Stimulated activated CD4-positive, alpha-beta T cell treated with anti-CD3 and anti-CD28 coated beads, Interleukin-15, amount 100 ng/mL, for 24 hours (primary cell): ENCODE measurements around the gene ZRANB3.

ENCODE experiments used
- DNase-seq: peaks from one replicate; pipeline ENCODE4 v3.0.0-alpha.2; 2020

ZRANB3 gene

DNA sequence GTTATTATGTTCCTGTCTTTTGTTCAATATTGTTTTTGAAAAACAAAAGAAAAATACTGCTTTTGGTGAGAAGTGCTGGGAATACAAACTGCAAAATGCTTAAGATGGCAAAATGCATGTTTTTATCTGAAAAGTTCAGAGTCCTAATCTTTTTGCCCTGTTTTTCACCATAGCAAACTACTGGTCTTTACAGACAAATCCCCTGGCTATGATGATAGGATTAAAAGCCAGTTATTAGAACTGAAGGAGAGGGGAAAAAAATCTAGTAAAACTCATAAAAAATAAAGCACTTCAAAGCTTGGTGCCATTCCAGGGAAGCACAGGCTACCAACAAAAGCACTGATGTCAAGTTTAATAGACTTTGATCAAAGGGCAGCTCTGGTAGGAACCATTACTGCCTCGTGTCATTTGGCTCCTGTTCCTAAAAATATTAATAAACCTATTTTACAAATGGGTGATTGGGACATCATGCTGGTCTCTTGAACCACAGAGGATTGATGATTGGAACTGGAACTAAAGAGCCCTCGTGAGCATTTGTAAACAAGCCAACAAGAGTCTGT, 284.2 kb downstream of the ZRANB3 start:
- no peak for DNase-seq

DNA sequence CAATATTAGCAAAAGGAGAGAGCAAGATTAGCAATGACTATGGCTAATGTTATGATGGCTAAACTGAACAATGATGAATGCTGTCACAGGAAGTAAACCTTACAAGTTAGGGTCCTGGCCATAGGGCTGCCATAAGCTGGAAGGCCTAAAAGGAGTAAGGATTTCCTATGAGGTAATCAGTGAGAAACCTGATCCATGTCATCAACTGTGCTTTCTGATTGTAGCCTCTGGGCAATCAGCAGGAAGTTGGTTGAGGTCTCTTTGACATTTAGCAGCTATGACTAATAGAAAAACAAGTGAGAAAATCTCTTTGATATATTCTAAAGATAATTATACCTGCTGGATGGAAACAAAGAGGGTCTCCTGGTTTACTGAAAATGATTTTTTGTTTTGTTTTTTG, 285.9 kb downstream of the ZRANB3 start:
- peak; percentile 19 for DNase-seq

DNA sequence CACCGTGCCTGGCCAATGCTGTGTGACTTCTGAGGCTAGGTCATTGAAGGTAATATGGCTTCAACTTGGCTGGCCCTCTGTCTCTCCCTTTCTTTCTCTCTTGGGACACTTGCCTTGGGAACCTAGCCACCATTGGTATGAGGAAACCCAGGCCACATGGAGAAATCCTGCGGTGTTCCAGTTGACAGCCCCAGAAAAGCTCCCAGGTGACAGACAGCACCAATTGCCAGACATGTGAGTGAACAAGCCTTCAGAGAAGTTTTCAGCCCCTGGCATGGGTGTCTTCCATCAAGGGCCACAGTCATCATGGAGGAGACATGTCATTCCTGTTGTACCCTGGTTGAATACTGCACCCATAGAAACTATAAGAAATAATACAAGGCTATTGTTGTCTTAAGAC, 292.4 kb downstream of the ZRANB3 start:
- no peak for DNase-seq

DNA sequence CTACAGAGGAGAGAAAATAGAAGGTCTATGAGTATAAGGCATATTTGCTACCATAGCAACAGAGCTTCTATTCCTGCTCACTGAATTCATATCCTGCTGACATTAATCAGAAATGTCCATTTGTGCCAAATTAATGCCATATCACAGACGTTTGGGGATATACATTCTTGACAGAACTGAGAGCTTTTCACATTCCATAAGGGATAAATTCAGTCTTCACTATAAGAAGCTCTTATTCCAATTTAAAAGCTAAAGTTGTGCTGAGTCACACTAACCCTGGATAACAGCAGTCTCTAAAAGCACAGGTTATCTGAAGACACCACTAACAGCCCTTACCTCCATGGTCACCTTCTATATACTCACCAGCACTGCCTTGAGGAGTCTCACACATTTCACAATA, 300.9 kb downstream of the ZRANB3 start:
- DNase-seq: no peak

DNA sequence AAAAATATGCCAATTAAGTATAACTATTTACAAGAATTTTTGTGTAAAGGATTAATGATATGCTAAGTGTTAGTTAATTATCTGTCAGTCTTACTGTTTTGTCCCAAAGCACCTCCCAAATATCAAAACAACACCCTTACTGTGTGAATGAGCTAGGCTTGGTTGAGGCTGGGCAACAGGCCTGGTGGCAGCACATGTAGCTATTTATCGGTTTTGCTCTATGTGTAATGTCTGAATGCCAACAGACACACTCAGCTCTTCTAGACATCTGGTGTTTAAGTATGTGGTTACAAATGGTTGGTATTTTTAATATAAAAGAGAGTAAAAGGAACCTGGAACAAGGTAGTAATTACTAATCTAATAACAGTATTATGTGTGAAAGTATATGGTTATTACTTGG, 303.6 kb downstream of the ZRANB3 start:
- no peak for DNase-seq

DNA sequence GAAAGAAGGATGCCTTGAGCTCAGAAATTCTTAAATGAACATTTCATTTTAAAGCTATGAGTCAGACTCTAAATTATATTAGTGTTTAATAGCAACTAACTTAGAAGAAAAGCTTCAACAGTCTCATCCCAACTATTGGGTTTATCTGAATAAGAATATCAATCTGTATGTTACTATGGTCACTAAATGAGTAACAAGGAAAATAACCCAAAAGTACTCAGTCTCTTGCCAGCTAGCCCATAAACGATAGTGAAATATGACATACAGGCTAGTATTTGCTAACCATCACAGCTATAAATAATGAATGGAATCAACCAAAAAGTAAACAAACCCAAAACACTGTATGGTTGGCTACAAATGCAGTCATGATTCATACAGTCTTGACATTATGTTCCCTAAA, 304.1 kb downstream of the ZRANB3 start:
- DNase-seq: no peak

DNA sequence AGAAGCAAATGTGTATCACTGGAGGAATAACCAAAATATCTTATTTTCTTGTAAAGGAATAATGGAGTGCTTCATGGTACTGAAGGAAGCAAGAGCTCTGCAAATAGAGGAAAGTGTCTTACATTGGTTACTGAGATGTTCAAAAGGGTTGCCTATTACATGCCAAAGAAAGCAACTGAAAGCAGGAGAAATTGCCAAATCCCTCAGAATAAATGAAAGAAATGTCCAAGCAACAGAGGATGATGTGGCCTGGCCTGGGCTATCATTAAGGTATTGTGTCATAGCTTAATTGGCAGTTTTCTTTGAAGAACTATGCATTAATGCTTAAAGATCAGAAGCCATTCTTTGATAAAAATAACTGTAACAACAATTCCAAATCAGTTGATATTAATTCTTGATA, 305.2 kb downstream of the ZRANB3 start:
- DNase-seq: no peak

DNA sequence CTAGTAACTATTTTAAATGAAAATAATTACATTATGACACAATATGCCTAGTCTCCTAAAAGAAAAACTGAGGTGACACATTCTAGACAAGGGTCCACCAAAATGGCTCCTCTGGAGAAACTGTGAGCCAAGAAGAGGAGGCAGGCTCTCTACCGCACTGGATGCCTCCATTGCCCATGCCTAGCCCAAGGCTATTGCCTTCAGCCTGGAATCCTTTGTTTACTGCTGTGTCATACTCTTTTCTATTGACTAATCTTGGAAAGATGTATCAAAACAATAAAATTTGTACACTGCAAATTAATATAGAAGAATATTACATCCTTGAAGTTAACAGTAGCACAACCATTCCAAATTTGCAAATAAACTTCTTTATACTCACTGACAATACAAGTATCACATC, 311.8 kb downstream of the ZRANB3 start:
- DNase-seq: no peak

DNA sequence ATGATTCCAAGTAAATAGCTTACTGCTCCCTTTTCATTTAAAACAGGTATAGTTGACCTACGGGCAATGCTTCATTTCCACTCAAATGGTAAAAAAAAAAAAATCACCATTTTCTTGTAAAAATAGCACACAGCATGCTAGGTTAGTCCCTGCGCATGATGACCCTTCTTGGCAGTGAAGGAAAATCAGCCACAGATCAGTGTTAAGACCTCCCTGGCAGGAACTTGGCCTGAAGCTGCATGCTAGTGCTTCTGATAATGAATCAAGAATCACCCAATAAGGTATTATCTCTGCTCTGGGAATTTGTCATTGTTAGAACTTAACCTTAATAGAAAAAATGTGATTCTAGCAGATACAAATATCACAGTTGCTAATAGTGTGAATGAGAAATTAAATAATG, 312.6 kb downstream of the ZRANB3 start:
- no peak for DNase-seq

DNA sequence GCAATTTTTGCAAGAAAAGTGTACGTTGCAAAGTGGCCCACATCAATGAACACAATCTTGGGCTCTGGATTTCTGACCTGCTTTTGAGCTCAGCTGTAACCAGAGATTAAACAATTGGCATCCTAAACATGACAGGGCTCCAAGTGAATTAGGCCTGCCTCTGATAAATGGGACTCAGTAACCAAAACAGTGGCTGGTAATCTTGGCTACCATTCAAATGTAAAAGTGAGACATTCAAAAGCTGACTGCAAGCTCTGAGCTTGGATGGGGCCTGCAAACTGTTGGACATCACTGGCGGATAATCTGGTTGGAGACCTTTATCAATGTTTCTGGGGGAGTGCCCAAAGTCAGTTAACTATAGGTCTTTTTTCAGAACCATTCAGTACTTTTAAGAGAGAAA, 318.3 kb downstream of the ZRANB3 start:
- no peak for DNase-seq

DNA sequence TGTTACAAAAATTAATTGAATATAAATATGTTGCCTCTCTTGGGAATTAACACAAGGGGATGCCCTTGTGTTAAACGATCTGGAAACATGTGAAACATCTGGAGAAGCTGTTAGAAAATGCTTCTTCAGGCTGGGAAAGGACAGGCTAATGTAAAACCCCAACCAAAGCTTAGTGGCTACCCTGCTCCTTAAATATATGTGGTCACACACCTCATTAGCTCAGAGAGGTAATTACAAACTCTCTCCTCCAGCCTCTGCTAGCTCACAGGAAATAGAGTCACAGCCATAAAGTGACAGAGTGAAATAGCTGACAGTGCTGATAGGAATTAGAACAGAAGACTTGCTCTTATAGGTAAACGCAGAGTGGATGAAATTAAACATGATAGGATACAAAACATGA, 323.0 kb downstream of the ZRANB3 start:
- DNase-seq: no peak

DNA sequence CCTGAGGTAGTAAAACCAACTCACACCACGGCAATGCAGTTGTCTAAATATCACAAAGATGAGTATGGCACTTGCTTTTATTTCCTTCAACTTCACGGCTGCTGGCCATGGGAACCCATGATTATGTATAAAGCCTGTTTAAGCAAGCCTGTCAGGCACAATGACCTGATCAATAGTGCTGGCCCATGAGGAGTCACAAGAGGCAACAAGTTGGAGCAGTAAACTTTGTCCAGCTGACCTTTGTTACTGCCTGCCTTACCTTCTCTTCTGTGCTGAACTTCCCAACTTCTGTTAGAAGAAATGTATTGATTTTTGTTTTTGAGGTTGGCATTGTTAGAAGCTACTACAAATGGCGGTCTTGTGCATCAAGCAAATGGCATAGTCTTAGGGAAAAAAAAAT, 327.1 kb downstream of the ZRANB3 start:
- no peak for DNase-seq

DNA sequence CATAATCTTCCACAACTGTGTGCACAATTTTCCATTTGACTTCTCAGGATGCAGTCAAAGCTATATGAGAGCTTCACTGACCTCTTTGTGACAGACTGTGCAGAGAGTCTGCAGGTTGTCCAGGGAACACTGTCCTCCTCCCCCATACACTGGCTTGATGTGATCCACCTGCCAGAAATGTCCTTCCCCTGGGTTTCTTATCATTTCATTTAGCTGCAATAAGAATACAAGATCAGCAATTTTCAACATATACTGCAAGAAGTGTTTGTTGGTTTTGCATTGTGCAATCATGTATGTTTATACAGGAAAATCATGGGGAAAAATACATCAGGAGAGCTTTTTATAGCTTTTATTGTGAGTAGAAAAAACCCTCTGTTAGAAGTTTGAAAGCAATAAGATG, 328.3 kb downstream of the ZRANB3 start:
- DNase-seq: no peak

DNA sequence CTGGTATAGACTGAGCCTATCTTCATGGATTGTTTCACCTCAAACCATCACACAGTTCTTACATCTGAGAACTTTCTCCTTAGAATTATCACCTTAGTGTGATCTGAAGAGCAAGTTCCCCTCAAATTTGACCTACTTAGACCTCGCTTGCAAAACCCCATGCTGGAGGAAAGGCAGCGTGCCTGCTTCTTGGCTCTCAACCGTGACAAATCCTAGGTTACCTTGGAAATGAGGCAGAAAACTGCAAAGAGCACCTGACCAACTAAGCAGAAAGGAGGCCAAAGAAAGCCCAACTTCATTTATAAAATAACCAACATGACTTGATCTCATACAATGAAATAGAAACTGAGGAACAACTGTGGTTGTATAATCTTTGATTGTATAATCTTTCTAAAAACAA, 332.5 kb downstream of the ZRANB3 start:
- no peak for DNase-seq

DNA sequence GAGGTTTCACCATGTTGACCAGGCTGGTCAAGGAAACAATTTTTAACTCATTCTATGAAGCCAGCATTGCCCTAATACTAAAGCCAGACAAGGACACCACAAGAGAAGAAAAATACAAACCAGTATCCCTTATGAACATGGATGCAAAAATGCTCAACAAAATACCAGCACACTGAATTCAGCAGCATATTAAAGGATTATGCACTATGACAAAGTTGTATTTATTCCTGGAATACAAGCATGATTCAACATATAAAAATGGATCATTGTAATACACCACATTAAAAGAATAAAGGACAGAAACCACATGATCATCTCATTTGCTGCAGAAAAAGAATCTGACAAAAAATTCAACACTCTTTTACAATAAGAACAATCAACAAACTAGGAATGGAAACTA, 340.2 kb downstream of the ZRANB3 start:
- no peak for DNase-seq

DNA sequence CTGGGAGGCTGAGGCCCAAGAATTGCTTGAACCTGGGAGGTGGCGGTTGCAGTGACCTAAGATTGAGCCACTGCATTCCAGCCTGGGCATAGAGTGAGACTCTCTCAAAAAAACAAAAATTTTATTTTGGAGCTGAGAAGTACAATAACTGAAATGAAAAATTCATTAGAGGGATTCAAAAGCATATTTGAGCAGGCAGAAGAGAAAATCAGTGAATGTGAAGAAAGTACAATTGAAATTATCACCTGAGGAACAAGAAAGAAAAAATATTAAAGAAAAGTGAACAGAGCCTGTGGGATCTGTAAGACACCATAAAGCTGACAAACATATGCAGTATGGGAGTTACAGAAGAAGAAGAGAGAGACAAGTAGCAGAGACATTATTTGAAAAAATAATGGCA, 341.9 kb downstream of the ZRANB3 start:
- DNase-seq: no peak

DNA sequence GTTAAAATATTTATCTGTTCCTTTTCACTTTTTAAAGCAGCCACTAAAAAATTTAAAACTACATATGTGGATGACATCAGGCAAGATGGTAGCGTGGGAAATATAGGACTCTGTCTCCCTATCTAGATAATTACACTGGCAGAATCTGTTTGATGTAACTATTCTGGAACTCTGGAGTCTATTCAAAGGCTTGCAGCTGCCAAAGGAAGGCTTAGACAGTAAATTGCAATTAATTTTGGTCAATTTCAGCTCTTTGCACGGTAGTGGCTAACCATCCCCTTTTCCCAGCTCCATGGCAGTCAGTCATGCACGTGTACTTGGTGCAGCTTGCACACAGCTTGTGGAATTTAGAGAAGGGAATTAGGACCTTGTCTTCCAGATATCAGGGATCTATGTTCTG, 343.7 kb downstream of the ZRANB3 start:
- DNase-seq: no peak

DNA sequence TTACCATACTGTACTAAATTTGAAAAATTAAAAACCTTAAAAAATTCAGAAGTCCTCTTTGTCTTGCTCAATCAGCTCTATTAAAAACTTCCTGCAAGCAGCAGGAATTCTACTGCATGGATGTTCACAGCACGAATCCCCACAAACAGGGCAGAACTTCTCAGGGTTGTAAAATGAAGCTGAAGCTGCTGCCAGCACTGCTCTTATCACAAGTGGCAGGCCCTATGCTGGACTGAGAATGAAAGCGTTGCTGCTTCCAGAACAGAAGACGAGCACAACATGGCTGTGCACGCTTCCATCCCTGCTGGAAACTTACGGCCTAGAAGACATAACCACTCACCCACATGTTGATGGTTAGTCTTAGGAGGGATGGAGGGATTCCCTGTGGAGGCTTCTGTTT, 345.0 kb downstream of the ZRANB3 start:
- no peak for DNase-seq

DNA sequence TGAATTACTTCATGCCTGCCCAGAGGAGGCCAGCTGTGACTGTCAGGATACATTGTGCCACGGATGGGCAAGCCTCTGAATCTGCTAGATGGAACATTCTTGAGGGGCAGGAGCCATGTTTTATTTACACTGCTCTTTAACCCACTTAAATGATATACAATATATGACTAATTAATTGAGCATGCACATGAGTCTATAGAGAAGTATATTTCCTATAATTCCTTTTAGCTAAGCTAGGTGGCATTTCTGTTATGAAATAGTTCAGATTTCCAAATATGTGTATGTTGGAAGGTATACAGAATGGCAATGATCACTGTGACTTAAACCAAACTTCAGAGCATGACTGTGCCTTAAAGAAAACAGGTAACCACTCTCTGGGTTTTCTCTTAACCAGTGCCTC, 347.2 kb downstream of the ZRANB3 start:
- no peak for DNase-seq

DNA sequence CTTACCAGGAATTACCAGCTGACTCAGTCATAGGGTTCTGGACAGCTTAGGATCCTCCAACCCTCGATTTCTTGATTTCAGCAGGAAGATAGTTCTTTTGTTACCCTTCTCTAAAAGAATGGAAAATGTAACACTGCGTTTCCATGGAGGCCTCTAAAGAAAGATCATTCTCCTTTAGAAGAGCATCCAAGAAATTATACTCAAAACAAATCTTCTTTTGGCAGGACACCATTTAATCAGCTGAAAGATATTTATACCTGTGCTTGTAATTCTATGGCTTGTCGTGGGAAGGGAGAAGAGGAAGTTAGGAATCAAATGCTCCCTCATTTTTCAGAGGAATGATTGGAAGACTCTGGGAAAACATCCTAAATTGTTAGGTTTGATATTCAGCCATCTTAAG, 348.4 kb downstream of the ZRANB3 start:
- no peak for DNase-seq

DNA sequence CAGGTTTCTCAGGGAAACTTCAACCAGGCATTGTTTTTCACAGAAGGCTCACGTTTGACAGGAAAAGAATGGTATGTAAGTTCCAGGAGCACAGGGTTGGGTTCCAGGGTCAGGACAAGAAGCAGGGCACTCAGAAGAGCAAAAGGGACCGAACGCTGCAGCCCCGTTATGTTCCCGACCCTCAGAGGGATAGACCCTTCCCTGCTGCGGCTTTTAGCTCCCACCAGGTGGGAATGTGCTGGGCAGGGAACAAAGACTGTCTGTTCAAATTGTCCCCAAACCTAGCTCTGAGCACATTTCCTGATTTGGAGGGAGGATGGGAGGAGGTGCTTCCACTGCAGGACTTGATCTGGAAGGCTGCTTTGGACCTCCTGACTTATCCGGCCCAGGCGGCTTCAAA, 348.8 kb downstream of the ZRANB3 start:
- no peak for DNase-seq

DNA sequence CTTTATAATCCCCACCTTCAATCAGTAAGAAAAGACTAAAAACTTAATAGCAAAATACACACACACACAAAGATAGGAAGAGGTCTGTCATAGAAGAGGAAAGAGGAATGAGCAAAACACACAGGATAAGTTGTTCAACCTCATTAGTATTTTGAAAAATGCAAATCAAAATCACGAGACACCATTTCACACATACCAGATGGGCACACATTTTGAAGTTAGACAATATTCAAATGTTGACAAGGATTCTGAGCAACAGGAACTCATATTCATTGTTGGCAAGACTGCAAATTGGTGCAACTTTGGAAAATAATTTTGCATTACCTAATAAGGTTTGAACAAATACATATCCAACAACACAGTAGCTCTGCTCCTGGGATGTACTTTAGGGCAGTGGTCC, 351.3 kb downstream of the ZRANB3 start:
- DNase-seq: no peak

DNA sequence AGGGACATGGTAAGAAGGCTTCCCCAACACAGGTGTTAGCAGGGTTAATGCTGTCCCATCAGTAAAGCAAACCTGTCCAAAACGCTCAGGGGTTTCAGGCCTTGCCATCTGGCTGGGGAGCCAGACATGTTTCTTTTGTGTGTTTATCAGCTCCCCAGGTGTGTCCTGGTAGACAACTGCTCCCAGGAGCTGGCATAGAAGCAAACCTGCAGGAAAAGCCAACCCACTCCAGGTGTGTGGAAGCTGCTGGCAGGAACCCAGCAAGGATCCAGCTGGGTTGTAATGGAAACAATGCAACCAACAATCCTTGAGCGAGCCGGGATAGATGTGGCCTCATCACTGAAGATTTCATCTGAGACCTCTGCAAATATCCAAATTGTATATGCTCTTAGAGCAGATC, 355.8 kb downstream of the ZRANB3 start:
- DNase-seq: no peak

DNA sequence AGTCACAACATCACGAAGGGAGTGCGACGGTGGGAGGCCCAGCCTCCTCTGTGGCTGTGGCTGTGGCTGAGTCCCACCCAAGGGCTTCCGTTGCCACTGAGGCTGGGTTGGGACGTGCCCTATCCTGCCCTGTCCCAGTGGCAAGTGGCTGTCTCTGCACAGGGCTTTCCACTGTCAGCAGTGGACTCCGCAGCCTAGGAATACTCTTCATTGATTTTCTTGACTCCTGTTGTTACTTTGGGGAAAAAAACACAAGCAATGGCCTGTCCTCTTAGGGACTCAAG, 356.3 kb downstream of the ZRANB3 start:
- no peak for DNase-seq

DNA sequence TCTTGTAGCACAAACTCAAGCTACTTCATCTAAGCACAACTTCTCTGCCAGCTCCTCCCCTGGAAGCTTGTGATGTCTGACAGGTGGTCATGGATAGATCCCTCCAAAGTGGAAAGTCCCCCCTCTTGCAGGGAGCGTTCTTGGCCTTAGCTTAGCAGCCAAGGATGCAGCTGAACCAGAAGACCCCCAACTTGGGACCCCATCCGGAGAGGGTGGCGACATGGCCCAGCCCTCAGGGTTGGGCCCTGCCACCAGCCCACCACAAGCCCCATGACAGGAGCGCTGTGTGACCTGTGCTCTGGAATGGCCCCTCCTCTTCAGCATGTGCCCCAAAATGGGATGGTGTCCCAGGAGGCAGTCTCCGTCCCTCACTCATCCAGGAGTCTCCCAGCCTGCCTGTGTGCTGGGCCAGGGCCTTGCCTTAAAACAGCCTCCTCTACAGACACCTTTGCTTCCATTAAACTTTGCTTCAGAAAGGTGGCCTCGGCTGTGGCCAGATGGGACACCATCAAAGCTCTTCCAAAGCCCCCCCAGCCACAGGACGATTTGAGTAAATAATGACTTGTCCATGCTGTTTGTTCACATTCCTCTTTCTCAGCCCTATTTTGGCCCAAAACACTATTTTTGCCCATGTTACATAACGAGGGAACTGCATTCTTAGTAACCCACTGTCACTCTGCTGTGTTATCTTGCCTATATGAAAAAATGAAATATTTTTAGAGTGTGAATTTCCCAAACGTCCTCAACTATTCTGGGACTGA, 356.8 kb downstream of the ZRANB3 start:
- DNase-seq: no peak
